Activated CD8-positive, alpha-beta memory T cell treated with anti-CD3 and anti-CD28 coated beads for 24 hours (primary cell): ENCODE measurements around the gene SNX33.
"Not testable (repeated sequence)": the region's sequence is repeated elsewhere in the genome, so short reads cannot be mapped to it uniquely, and the experiment has no call there.

Source experiments
- DNase-seq: peaks from one replicate; pipeline ENCODE4 v3.0.0-alpha.2; 2020

The SNX33 gene

DNA sequence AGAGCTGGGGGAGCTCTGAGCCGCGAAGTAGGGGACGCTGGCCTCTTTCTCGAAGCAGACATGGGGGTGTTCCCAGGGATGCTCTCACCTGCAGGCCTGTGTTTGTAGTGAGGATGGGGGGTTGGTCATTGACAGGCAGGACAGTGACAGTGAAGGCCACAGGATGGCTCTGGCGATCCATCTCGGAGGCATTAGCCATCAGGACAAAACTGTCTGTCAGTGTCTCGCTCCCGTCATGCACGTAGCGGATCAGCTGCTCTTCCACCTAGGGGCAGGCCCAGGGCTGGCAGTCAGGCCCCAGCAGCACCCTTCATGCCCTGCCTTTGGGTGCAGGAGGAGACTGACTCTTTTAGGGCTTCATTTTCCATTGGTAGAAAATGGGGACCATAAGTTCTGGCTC, 36.9 kb downstream of the SNX33 start:
- no peak for DNase-seq

DNA sequence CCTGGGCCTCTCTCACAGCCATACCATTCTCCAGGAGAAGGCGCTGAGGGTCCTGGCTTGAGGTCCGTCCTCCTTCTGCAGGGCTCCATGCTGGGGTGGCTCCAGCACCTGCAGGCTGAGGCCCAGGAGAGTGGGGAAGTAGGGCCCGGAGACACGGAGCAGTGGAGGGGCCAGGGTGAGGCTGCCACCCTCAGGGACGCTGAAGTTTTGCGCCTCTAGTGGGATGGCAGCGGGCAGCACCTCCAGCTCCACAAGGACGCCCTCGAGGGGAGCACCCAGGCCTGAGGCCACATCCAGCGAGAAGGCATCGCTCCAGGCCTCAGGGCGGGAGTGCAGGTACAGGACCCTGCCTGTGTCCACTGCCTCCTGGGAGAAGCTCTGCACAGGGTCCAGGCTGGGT, 37.5 kb downstream of the SNX33 start:
- no peak for DNase-seq

DNA sequence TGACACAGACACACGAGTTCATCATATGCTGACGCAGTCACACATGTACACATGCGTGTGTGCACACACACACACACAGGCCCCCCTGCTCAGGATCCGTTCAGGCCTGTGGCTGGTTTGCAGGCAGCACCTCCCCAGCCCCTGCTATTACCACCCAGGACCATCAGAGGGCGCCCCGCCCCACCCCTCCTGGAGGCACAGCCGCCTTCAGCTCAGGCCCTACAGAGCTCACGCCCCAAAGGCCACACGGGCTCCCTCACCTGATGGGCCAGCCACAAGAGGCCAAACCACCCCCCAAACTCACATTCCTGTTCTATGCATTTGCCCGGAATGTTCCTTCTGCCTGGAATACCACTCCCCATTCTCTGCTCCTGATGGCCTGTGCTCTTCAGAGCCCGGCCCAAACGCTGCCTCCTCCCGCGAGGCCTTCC, 38.5 kb downstream of the SNX33 start:
- peak; percentile 90 for DNase-seq

DNA sequence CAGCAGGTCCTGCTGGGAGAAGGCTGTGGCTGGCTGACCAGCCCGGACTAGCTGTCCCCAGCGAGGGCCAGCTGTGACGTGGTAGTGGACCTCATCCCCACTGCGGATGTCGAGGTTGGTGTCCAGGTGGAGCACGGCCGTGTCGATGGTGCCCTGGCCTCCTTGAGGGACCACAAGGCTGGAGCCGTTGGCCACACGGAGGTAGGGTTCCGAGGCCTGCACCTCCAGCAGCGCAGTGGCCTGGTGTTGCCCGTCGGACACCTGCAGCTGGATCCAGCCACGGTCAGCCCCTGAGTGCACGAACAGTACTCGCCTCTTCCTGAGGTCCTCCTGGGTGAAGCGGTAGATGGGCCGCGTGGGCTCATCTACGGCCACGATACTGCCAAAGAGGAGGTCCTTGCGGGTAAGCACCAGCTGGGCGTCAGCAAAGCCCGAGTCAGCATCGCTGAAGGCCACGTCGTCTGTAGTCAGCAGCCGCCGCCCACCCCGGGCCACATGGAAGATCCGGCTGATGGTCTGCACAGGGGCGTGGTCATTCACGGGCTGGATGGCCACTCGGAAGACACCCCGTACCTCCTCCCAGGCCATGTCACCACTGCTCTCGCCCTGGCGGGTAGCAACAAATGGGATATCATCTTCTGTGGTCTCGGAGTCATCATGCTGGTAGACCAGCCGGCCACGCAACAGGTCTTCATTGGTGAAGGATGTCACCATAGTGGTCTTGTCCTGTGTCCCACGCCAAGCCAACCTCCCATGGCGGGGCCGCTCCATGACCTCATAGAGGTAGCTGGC, 40.0 kb downstream of the SNX33 start:
- DNase-seq, result no peak

DNA sequence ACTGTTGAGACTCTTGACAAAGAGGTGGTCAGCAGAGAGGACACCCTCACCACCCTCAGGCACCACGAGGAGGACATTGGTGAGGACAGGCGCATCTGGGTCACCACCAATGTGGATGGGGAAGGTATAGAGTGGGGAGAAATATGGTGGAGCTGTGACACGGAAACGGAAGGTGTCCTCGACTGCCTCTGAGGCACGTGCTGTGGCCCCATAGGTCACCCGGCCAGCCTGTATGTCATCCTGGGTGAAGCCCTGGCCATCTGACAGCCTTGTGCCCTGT, 40.5 kb downstream of the SNX33 start:
- DNase-seq, result no peak

DNA sequence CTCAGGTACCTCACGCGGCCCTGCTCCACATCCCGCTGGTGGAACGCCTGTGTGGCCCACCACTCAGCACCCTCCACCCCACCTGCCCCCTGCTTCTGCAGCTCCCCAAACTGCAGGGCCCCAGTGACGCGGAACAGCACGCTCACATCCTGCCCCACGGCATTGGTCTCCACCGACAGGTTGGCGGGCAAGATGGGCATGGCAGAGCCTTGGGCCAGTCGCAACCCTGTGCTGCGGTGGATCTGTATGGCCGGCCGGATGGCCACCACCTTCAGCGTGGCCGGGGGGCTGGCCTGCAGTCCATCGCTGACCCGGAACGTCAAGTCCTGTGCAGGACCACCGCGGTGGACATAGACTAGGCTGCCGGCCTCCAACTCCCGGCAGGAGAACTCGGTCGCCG, 41.1 kb downstream of the SNX33 start:
- no peak for DNase-seq

DNA sequence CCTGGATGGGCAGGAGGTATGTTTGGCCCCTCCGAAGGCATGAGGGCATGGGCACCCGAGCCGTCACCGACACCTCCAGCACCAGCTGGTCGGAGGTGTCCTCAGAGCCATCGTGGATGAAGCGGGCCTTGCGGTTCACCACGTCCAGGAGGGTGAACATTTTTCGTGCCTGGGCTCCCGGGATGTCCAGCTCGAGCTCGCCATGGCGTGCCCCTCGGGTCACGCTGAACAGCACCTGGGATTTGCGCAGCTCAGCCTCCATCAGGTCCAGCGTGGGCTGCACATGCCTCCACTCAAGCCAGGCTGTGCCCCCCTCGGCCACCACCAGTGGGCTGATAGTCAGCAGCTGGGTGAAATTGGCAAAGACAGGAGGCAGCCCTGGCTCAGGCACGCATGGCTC, 41.7 kb downstream of the SNX33 start:
- not testable (repeated sequence) for DNase-seq

DNA sequence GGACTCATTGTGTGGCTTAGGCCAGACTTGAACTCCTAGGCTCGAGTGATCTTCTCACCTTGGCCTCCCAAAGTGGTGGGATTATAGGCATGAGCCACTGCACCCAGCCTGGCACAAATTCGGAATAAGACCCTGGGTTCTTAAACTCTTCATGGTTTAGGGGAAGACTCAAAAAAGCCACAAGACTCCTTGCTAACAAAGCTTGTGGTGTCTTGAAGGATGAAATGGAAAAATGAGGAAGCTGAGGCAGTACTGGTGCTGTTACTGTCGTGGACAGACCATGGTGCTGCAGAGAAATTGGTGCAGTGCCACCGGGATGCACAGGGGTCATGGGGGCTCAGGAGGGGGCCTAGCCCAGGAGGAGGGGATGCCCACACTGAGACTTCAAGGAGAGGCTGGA, 44.6 kb downstream of the SNX33 start:
- DNase-seq, result not testable (repeated sequence)

DNA sequence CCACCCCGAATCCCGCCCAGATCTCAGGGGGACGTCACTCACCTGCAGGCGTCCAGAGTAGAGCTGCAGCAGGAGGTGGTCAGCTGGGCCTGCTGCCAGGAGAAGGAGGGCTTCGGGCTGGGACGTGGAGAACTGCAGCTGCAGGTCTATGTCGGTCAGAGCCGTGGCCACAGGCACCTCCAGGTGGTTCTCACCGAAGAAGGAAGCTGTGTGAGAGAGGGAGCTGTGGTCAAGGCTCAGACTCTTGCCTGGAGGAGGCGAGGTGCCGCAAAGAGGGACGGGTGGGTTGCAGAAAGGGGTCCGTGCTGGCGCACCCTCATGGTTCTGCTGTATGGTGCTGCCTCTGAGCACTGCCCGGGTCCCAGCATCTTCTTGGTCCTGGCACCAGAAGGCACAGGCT, 45.3 kb downstream of the SNX33 start:
- not testable (repeated sequence) for DNase-seq

DNA sequence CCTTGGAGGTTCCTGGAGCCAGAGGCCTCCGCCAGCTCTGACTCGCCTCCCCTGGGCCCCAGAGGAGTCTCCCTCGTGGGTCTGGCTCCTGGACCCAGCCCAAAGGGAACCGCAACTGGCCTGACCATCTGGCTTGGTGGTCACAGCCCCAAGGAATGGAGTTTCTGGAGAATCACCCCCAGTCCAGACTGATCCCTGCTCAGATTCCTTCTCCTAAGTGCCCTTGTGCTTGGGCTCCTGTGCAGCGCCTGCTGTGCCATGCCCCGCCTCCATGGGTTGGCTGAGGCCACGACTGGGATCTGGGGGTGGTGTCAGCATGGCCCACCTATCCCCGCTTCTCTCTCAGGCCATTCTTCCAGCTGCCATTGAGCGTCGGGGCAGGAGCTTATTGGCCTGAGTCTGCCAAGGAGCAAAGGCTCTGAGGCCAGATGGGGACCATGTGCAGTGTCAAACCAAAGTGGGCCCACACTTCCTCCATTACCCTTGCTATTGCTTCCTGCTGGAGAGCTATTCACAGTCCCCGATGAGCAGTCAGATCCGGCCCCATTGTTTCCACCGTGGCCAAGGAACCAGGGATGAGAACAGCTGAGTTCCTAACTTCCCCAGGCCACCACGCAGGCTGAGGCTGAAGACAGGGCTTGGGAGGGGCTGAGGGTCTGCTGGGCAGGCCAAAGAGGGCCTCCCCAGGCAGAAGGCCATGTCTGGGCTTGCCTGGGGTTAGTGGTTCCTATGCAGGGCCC, 46.0 kb downstream of the SNX33 start:
- DNase-seq, result no peak

DNA sequence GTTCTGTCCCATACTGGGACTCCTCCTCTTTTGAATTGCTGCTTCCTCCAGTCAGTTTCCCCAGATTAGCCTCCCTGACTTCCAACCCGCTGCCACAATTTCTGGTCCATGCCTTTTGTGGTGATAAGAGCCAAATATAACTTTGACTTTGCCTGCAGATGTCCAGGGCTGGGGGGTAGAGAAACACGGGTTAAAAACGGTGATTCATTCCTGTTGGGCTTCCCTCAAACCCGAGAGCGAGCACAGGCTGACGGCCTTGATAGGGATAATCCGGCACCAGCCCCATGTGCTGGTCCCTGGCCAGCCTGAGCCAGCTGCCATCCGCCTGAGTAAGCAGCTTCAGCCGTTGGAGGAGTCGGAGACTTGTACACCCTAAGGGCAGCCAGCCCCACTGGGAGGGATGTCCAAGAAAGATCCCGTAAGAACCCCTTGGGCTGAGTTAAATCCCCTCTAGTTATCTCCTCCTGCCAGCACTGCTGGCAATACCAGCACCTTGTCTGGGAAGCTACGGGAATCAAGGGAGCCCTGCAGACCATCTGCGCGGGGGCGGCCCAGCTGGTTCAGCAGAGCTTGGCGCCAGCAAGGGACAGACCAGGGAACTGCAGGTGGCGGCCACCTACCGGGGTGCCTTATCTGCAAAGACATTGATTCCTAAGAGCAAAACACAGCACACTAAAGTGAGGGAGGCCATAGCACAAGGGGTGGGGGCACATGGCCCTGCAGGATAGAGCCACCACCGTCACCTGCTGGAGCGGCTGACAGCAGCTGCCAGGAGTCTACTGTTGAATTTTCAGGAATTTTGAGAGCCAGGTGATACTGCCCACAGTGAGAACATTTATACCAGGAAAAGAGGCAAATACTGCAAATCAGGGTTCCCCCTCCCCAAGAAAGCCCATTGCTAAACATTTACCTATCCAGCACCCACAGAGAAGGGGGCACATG, 46.8 kb downstream of the SNX33 start:
- no peak for DNase-seq

DNA sequence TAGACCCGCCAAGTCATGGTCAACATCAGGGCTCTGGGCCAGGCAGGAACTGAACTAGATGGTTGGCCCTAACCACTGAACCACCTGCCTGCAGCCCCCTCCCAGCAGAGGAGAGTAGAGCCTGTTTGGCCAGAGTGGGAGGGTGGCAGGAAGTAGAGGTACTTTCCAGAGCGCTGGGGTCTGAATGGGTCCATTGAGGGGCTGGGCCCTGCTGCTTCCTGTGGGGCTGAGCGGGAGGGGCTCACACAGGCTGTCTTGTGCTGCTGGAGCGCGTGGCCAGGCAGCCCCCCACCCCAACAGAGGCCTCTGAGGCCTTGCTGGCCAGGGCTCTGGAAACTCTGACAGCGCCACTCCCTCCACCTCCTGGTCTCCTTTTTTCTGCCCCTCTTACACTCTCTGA, 47.5 kb downstream of the SNX33 start:
- no peak for DNase-seq

DNA sequence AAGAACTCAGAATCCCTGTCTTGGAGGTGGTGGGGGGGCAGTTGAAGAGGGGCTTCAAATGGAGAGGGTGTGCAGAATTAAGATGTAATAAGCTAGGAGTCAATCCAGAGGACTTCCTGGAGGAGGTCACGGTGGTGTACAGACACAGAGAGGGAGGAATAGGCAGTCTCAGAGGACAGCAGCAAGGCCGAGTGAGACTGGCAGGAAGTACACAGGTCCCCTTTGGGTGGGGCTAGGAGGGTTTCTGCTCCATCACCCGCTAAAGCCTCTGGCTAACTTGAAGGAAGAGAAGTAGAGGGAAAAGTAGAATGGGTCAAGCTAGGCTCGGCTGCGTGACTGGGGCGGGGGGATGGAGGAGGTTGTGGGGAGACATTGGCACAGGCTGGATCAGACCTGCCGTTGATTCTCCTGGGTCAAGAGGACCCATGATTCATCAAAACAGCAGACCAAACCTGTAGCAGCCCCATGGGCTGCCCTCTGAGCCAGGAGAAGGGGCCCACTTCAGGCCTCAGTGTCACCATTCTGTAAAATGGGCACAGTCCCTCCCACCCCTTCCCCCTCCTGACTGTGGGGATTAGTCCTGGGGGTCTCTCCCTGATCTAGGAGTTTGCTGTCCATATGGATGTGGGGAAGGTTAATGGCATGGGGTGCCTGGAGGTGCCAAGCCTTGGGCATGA, 48.1 kb downstream of the SNX33 start:
- no peak for DNase-seq

DNA sequence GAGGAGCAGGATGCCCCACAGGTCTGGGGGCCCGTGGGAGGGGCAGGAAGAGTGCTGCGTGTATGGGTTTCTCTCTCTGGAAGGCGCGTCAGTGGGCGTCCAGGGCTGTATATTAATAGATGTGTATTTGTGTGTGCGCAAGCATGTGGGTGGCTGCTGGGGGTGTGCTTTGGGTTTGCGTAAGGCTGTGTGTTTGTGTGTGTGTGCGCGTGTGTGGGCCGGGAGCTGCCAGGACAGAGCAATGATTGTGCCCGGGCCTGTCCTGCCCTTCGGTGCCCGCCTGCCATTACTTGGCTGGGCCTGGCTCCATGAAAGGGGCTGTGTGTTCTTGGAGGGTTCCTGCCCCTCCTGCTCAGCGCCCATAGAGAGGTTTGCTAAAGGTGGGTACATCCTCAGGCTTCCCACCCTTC, 48.6 kb downstream of the SNX33 start:
- no peak for DNase-seq

DNA sequence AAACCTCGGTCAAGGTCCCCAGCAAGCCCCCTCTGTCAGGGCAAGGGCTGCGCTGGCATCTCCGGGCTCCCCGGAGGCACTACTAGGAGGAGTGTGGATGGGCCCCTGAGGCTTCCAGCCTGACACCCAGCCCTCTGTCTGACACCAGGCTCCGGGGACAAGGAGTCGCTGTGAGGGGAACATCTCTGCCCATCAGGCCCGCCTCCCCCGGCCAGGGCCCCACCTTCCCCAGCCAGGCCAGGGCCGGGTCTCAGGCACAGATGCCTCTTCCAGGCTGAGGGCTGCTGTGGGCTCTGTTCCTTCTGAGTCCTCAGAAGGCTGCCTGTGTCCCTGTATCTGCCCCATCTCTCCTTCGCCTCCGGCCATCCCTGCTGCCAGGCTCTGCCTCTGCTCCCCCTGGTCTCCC, 49.1 kb downstream of the SNX33 start:
- no peak for DNase-seq

DNA sequence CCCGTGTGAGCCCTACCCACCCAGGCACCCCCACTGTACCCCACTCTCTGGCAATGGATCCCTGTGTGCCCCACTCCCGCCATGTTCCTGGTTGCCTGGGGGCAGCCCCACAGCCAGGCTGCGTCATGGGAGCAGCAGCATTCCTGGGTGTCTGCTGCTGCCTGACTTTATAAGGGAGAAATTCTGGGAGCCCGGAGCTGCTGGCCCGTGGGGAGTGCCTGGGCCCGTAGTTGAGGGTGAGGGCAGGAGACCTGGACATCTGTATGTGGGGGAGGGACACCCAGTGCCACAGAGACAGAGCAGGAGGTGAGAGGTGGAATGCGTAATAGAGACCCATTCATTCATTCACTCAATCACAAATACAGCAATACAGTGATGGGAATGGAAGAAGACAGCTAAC, 49.8 kb downstream of the SNX33 start:
- DNase-seq, result no peak

DNA sequence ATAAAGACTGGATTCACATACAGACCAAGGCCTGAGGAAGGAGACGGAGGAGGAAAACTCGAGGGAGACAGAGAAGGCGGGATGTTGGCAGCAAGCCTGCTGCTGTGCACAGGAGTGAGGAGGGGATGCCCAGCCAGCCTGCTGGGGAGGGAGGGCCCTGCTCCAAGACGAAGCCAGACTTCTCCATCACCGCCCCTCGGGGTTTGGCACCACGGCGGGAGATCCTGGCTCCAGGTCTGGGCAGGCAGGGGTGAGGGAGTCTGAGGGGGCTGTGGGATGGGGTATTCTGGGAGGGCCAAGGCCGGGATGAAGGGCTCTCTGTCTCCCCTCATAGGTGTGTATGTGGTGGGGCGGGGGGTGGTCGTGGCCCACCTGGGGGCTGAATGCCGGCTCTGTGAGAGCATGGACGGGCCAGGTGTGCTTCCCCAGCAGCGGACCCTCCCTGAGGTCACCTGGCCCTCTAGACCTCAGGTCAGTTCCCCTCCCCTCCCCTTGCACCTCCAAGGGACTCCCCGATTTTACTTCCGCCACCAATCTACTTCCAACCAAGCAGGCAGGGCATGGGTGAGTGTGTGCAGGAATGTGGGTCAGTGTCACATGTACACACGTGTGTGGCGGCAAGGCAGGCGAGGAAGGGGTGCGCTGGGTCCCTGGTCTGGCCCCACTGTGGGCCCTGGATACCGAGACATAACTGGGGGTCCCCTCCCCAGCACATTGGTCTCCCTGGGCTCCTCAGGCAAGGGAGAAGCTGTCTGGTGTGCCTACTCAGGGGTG, 50.4 kb downstream of the SNX33 start:
- not testable (repeated sequence) for DNase-seq

DNA sequence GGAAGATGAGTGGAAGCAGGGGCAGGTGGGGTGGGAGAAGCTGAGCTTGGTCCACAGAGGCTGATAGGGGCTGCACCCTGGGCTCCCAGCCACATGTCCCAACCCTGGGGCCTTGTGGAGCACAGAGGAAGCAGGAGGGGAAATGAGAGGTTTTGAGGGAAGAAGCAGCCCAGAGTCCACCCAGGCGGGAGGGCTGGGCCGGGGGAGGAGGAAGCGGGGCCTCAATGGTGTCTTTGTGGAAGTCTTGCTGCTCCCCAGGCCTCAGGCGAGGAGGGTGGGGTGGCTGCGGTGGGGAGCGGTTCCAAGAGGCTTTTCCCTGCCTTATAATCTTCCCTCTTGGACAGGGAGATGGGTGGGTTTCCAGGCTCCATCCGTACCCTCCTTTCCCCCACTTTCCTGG, 51.8 kb downstream of the SNX33 start:
- DNase-seq, result not testable (repeated sequence)

DNA sequence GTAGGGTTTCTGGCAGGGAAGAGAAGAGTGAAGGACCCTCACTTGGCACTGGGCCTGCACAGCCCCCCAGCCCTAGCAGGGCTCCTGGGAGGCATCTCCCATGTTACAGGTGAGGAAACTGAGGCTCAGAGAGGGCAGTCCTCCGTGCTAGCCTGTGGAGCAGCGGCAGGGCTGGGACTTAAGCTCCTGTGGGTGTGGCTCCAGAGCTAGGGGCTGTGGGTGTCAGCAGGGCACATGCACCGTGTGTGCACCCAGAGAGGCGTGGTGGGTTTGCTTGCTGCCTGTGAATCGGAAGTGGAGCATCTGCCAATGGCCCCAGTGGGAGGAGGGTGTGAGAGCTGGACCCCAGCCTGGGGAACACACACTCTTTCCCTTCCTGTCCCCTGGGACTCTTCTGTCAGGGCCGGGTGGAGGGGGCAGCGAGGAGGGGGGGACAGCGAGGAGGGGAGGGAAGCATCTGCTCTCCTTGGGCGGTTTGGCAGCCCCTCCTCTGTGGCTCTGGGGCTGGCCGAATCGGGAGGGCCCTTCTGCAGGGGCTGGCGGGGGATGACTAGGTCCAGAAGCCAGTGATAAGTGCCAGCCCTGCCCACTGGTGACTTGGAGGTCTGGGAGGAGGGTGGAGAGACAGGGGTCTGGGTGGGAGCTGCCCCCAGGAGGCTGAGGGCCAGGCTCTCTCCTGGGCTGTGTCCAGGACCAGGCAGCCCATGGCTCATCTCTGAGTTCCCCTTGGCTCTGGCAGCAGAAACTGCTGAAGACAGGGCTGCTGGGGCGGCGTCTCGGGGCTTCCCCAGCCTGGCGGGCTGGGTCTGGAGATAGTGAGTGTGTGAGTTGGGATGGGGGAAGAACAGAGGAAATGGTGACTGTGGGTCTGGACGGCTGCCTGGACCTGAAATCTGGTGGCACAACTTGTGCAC, 52.5 kb downstream of the SNX33 start:
- not testable (repeated sequence) for DNase-seq

DNA sequence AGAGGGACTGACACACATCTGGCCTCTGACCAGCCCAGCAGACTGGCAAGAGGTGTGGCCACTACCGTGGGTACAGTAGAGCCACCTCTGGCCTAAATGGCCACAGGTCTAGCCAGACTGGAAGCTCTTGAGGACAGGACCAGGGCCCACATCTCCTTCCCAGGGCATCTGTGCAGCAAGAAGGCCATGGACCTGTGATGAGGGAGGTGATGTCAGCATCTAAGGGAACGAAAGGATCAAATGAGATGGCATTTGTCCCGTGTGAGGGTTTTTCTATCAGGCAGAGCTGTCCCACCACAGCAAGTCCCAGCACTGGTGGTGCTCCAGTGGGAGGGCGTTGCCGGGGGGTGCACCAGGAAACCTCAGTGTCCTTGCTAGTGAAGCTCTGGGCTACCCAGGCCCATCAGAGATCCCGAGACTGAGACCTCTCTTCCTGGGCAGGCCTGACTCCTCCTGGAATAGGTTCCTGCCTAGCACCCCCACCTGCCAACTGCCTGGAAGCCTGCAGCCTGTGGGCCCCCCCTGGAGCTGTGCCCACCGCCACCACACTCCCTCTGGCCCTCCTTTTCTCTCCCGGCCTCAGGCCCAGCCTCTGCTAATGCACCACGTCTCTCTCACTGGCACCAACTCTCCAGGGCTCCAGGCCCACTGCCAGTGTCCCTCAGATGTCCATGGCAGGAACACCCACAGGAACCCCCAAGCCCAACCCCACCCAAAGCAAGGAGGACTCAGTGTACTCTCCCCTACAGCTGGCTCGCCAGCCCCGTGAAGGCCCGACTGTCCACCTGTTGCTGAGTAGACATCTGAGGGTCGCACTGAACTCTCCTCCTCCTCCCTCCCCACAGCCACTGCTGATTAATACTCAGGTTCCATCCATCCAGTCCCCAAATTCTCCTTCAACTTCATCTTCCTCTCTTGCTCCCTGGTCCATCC, 53.6 kb downstream of the SNX33 start:
- DNase-seq, result not testable (repeated sequence)
